Calu3 (cell line): ENCODE data around the gene MOCOS. TPM values are rescaled to one million over a fixed set of nuclear protein-coding genes. Genes with fewer than 3 reads are reported as not detected.

ENCODE experiments used
- BruUV-seq: library from RNA; stranded (reverse); fragments of 400-500 nt; replicated peaks from 2 replicates; lab custom pipeline; 2021; lab: Mats Ljungman, UMichigan
- CTCF ChIA-PET: fragments of 300-600 bp; sonication (Branson Sonifier 250); formaldehyde crosslinking; loops from one replicate; lab custom pipeline; 2022; ENCODE audit warnings: antibody characterized with exemption; lab: Charles Lee
- DNase-seq: peaks from one replicate; pipeline ENCODE4 v3.0.0; 2022
- H3K27ac Mint-ChIP-seq: one replicate; pipeline ENCODE4 v1.8.0; 2022; ENCODE audit warnings: mixed read lengths; ENCODE audit not compliant: unreplicated experiment
- H3K27me3 Mint-ChIP-seq: one replicate; pipeline ENCODE4 v1.8.0; 2022; ENCODE audit warnings: mixed read lengths; ENCODE audit not compliant: unreplicated experiment
- H3K36me3 Mint-ChIP-seq: one replicate; pipeline ENCODE4 v1.8.0; 2022; ENCODE audit warnings: mild to moderate bottlenecking, moderate library complexity, mixed read lengths; ENCODE audit not compliant: insufficient read depth, unreplicated experiment
- H3K4me1 Mint-ChIP-seq: one replicate; pipeline ENCODE4 v1.8.0; 2022; ENCODE audit warnings: mild to moderate bottlenecking, low read depth, mixed read lengths; ENCODE audit not compliant: unreplicated experiment
- H3K4me3 Mint-ChIP-seq: one replicate; pipeline ENCODE4 v1.8.0; 2022; ENCODE audit warnings: mild to moderate bottlenecking, low read depth, moderate library complexity, mixed read lengths; ENCODE audit not compliant: unreplicated experiment
- H3K9me3 Mint-ChIP-seq: one replicate; pipeline ENCODE4 v1.8.0; 2022; ENCODE audit warnings: low read depth, mixed read lengths; ENCODE audit not compliant: unreplicated experiment
- CTCF ChIP-seq: fragments of 200-600 bp; IDR thresholded peaks from one replicate; pipeline ENCODE4 v1.8.0; 2022; ENCODE audit warnings: antibody characterized with exemption; ENCODE audit not compliant: unreplicated experiment
- intact Hi-C: fragments of 100-400 bp; cut with micrococcal nuclease; formaldehyde crosslinking; loops from one replicate; pipeline ENCODE4 v1.10.0; 2022; ENCODE audit not compliant: unreplicated experiment
- total RNA-seq: library from RNA; stranded (reverse); gene quantifications from 2 replicates; pipeline ENCODE4 v1.2.3, GENCODE V29; 2022

Gene MOCOS
- total RNA-seq, 1 experiment from 2014 or later, result 24.5 TPM

- CTCF ChIA-PET, result no interaction called here
- no TSS peak for BruUV-seq
- TF ChIP-seq CTCF, result no peak
- Mint-ChIP-seq H3K4me3 (no peak overlapping the region), H3K27ac (no peak overlapping the region), H3K4me1 (peaks cover 9% of the 10 kb centered on the region), H3K9me3 (peaks cover 6% of the 10 kb centered on the region), H3K27me3 (no peaks in the 10 kb centered on the region), H3K36me3 (peaks cover 39% of the 10 kb centered on the region)
- intact Hi-C loops, result no loop called here
- DNase-seq, result no peak
These were observed 63.5 kb downstream of the MOCOS start for GRCh38 chr18:36250827-36251226.

DNA sequence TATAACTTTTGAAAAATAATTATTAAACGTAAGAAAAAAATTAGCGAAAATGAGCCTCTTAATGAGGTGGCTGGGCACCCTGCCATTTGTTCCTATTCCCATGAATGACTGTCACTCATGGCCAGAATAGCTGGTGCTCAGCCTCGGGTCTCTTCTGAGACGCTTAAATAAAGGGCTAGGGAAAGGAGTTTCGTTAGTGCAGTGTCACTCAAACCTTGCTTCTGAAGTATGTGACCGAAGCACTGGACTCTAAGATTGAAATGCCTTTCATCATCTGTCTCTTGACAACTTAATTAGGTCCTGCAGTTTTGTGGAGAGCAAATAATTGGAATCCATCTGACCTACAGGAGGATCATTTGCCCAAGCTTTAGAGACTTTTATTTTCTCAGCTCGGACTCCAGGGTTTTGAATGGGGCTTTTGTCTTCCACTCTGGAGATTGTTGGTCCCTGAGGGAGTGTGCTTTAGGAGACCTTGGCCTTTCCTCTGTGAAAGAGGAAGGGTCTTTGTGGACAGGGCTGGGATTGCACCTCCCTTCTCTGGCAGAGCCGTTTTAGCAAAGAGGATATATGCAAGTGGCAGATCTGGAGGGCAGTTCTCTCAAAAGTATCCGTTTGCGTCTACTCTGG, 67.9 kb downstream of the MOCOS start:
- DNase-seq, result no peak
- no peak for TF ChIP-seq CTCF
- BruUV-seq, result no TSS peak
- intact Hi-C loops, result no loop called here
- Mint-ChIP-seq H3K4me1 (no peaks in the 10 kb centered on the region), H3K9me3 (no peaks in the 10 kb centered on the region), H3K27ac (no peak overlapping the region), H3K36me3 (peaks cover 23% of the 10 kb centered on the region), H3K4me3 (no peak overlapping the region), H3K27me3 (no peaks in the 10 kb centered on the region)
- CTCF ChIA-PET, result no interaction called here

DNA sequence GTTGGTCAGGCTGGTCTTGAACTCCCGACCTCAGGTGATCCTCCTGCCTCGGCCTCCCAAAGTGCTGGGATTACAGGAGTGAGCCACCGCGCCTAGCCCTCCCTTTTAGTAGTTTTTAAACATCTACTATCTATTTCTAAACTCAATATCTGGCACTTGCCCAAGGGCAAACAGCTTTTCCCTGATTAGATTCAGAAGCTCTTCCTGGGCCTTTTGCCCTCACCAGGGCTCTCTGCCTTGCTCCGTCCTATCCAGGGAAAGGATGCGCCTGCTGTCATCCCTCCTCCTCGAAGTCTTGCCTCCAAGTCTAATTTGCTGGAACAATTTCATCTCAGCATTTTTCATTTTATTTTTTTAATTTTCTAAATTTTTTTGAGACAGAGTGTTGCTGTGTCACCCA, 68.8 kb downstream of the MOCOS start:
- no peak overlapping the region for H3K27ac Mint-ChIP-seq
- intact Hi-C loops, result no loop called here
- peaks cover 23% of the 10 kb centered on the region for H3K36me3 Mint-ChIP-seq
- no TSS peak for BruUV-seq
- DNase-seq, result no peak
- no peak overlapping the region for H3K4me3 Mint-ChIP-seq
- no peaks in the 10 kb centered on the region for H3K4me1 Mint-ChIP-seq
- H3K27me3 Mint-ChIP-seq, result no peaks in the 10 kb centered on the region
- TF ChIP-seq CTCF, result no peak
- CTCF ChIA-PET, result no interaction called here
- no peaks in the 10 kb centered on the region for H3K9me3 Mint-ChIP-seq

DNA sequence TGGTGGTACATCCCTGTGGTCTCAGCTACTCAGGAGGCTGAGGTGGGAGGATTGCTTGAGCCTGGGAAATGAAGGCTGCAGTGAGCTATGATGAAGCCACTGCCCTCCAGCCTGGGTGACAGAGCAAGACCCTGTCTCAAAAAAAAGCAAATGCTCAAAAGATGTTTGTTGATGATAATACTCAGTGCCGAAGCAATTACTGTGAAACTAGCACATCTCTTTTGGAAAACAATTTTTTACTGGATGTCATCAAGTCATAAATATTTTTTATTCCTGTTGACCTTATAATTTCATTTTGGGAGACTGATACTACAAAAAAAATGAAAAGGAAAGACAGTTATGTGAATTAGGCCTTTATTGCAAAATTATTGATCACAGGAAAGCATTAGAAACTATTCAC, 75.7 kb downstream of the MOCOS start:
- no peak overlapping the region for H3K27ac Mint-ChIP-seq
- no peaks in the 10 kb centered on the region for H3K9me3 Mint-ChIP-seq
- no peak for DNase-seq
- intact Hi-C loops, result no loop called here
- H3K27me3 Mint-ChIP-seq, result no peaks in the 10 kb centered on the region
- H3K4me1 Mint-ChIP-seq, result no peaks in the 10 kb centered on the region
- TF ChIP-seq CTCF, result no peak
- H3K4me3 Mint-ChIP-seq, result no peak overlapping the region
- peaks cover 34% of the 10 kb centered on the region for H3K36me3 Mint-ChIP-seq
- CTCF ChIA-PET, result no interaction called here
- no TSS peak for BruUV-seq
